HCT116 (cell line): ENCODE results near the gene MAP4K1.

Experiments
- EGR1 ChIP-seq: IDR thresholded peaks from 2 replicates; pipeline ENCODE4 v1.6.1; 2012; ENCODE audit warnings: low read depth
- ELF1 ChIP-seq: IDR thresholded peaks from 2 replicates; pipeline ENCODE4 v1.6.1; 2012; ENCODE audit warnings: low read depth, borderline replicate concordance
- EZH2 ChIP-seq: fragments of 200-600 bp; sonication (generic); IDR thresholded peaks from 2 replicates; pipeline ENCODE4 v1.6.1; 2017; ENCODE audit warnings: antibody characterized with exemption, mixed run types
- FOSL1 ChIP-seq: IDR thresholded peaks from 2 replicates; pipeline ENCODE4 v1.6.1; 2012; ENCODE audit warnings: low read depth
- JUND ChIP-seq: IDR thresholded peaks from 2 replicates; pipeline ENCODE4 v1.6.1; 2012
- POLR2A ChIP-seq: IDR thresholded peaks from 2 replicates; pipeline ENCODE4 v1.7.0; 2011; ENCODE audit warnings: borderline replicate concordance; ENCODE audit not compliant: insufficient read depth, insufficient read length; ENCODE audit errors: extremely low read depth
- POLR2AphosphoS5 ChIP-seq: IDR thresholded peaks from 2 replicates; pipeline ENCODE4 v1.6.1; 2011; ENCODE audit warnings: mild to moderate bottlenecking, low read depth, low read length, moderate library complexity
- RAD21 ChIP-seq: IDR thresholded peaks from 2 replicates; pipeline ENCODE4 v1.6.1; 2012; ENCODE audit warnings: low read depth, mild to moderate bottlenecking
- SRF ChIP-seq: IDR thresholded peaks from 2 replicates; pipeline ENCODE4 v1.6.1; 2012; ENCODE audit warnings: low read depth
- YY1 ChIP-seq: IDR thresholded peaks from 2 replicates; pipeline ENCODE4 v1.6.1; 2011; ENCODE audit warnings: low read length, low read depth, moderate library complexity, mild to moderate bottlenecking; ENCODE audit not compliant: insufficient replicate concordance; ENCODE audit errors: extremely low read depth
- ZNF274 ChIP-seq: fragments of 200-500 bp; sonication (Bioruptor generic); IDR thresholded peaks from 2 replicates; pipeline ENCODE4 v1.6.1; 2014; ENCODE audit warnings: mild to moderate bottlenecking, low read depth, low read length, inconsistent platforms
- TF ChIP-seq, protein P1 (sequence below), 3 experiments: fragments of 200-600 bp in 1 of 3; sonication (generic) in 1 of 3; IDR thresholded peaks in 2 of 3; conservative IDR thresholded peaks in 1 of 3; 2 replicates each; pipeline ENCODE4 v1.5.1; 2012 to 2017; ENCODE audit warnings: low read depth in 2 of 3, low read length in 2 of 3, antibody characterized with exemption in 1 of 3, borderline replicate concordance in 1 of 3, control low read depth in 1 of 3, mild to moderate bottlenecking in 1 of 3, mixed read lengths in 1 of 3, mixed run types in 1 of 3, moderate library complexity in 1 of 3; ENCODE audit not compliant: insufficient read depth in 1 of 3
- TF ChIP-seq, protein P2 (sequence below): IDR thresholded peaks from 2 replicates; pipeline ENCODE4 v1.6.1; 2012; ENCODE audit warnings: low read depth

DNA sequence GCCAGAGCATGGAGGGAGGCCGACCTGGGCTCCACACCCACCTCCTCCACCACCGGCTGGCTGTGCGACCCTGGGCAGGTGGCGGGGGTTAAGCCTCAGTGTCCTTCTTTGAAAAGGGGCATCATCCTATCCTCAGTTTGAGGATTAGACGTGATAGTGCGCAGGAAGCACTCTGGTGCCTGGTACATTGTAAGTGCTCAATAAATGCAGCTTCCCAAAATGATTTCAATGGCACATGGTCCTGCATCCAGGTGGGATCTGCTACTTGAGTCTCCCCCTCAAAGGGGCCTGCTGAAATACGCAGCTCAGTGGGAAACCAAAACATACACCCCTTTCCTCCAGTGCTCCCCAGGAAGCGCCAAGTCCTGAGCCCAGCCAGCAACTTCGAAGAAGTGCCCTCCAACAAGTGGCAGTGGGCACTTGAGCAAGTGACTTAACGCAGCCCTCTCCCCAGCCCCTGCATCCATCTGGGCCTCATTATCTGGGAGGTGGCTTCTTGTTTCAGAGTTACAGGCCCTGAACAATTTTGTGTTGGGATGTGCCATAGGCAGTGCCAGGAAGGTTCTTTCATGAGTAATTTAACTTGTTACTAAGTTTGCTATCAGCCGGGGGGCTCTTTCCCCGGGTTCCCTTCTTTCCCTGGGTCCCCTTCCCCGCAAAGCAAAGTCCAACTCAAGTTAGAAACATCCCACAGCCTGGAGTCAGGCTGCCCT is 47.6 kb upstream of the MAP4K1 start:
- TF ChIP-seq EGR1 (no peak), POLR2AphosphoS5 (no peak), YY1 (no peak), POLR2A (no peak), ZNF274 (no peak), RAD21 (no peak), EZH2 (no peak), SRF (no peak), FOSL1 (no peak), ELF1 (no peak), JUND (no peak)
- TF ChIP-seq, protein P1, sequence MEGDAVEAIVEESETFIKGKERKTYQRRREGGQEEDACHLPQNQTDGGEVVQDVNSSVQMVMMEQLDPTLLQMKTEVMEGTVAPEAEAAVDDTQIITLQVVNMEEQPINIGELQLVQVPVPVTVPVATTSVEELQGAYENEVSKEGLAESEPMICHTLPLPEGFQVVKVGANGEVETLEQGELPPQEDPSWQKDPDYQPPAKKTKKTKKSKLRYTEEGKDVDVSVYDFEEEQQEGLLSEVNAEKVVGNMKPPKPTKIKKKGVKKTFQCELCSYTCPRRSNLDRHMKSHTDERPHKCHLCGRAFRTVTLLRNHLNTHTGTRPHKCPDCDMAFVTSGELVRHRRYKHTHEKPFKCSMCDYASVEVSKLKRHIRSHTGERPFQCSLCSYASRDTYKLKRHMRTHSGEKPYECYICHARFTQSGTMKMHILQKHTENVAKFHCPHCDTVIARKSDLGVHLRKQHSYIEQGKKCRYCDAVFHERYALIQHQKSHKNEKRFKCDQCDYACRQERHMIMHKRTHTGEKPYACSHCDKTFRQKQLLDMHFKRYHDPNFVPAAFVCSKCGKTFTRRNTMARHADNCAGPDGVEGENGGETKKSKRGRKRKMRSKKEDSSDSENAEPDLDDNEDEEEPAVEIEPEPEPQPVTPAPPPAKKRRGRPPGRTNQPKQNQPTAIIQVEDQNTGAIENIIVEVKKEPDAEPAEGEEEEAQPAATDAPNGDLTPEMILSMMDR (IDR thresholded peaks at IDR 0.05 in 2 of 3, conservative IDR thresholded peaks at IDR 0.05 in 1 of 3; ENCODE audit: borderline replicate concordance in 1 of 3, insufficient read depth in 1 of 3, low read depth in 2 of 3, low read length in 2 of 3) = no peak
- TF ChIP-seq, protein P2, sequence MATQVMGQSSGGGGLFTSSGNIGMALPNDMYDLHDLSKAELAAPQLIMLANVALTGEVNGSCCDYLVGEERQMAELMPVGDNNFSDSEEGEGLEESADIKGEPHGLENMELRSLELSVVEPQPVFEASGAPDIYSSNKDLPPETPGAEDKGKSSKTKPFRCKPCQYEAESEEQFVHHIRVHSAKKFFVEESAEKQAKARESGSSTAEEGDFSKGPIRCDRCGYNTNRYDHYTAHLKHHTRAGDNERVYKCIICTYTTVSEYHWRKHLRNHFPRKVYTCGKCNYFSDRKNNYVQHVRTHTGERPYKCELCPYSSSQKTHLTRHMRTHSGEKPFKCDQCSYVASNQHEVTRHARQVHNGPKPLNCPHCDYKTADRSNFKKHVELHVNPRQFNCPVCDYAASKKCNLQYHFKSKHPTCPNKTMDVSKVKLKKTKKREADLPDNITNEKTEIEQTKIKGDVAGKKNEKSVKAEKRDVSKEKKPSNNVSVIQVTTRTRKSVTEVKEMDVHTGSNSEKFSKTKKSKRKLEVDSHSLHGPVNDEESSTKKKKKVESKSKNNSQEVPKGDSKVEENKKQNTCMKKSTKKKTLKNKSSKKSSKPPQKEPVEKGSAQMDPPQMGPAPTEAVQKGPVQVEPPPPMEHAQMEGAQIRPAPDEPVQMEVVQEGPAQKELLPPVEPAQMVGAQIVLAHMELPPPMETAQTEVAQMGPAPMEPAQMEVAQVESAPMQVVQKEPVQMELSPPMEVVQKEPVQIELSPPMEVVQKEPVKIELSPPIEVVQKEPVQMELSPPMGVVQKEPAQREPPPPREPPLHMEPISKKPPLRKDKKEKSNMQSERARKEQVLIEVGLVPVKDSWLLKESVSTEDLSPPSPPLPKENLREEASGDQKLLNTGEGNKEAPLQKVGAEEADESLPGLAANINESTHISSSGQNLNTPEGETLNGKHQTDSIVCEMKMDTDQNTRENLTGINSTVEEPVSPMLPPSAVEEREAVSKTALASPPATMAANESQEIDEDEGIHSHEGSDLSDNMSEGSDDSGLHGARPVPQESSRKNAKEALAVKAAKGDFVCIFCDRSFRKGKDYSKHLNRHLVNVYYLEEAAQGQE = no peak
